ENCODE results near the gene P2RY11.

GRCh38 chr19:10076535-10076934 is 35.0 kb upstream of the P2RY11 start:
- TF ChIP-seq CTCF (IDR thresholded peaks at IDR 0.05 in 2 of 3, conservative IDR thresholded peaks at IDR 0.05 in 1 of 3; ENCODE audit: borderline replicate concordance in 1 of 3, insufficient read depth in 1 of 3, low read depth in 2 of 3, low read length in 2 of 3), result no peak
- TF ChIP-seq ATF3 (IDR thresholded peaks at IDR 0.05), result no peak
- TF ChIP-seq REST (IDR thresholded peaks at IDR 0.05; ENCODE audit: low read depth), result no peak
- no peak for TF ChIP-seq ZBTB33 (IDR thresholded peaks at IDR 0.05; ENCODE audit: extremely low read depth, insufficient replicate concordance, low read length)
- no peak for TF ChIP-seq SIN3A (IDR thresholded peaks at IDR 0.05; ENCODE audit: low read depth)
- TF ChIP-seq POLR2AphosphoS5 (IDR thresholded peaks at IDR 0.05; ENCODE audit: low read depth, low read length), result no peak
- TF ChIP-seq POLR2A (IDR thresholded peaks at IDR 0.05; ENCODE audit: borderline replicate concordance, extremely low read depth, insufficient read depth, insufficient read length), result no peak
- TF ChIP-seq EZH2phosphoT487 (IDR thresholded peaks at IDR 0.05; ENCODE audit: borderline replicate concordance), result no peak
- no peak for TF ChIP-seq CEBPB (IDR thresholded peaks at IDR 0.05; ENCODE audit: low read depth)
- TF ChIP-seq RAD21 (IDR thresholded peaks at IDR 0.05; ENCODE audit: low read depth), result no peak
- TF ChIP-seq EZH2 (IDR thresholded peaks at IDR 0.05), result no peak
- TF ChIP-seq SP1 (IDR thresholded peaks at IDR 0.05; ENCODE audit: low read depth), result no peak
- no peak for TF ChIP-seq YY1 (IDR thresholded peaks at IDR 0.05; ENCODE audit: extremely low read depth, insufficient replicate concordance, low read depth, low read length)
